ENCODE measurements around the gene PPP6R2. TPM values are rescaled to one million over a fixed set of nuclear protein-coding genes. Genes with fewer than 3 reads are reported as not detected.

Gene PPP6R2
- total RNA-seq, 1 donor from 2014 or later = 60.8 TPM

Other genes with a start within 250 kb of the PPP6R2 start
- gene PANX2, start 172.6 kb upstream of the PPP6R2 start, total RNA-seq = 0.24 and 0.37 TPM in 2 replicates
- 124 TPM in 2 replicates for gene TRABD, start 157.4 kb upstream of the PPP6R2 start, total RNA-seq
- gene SELENOO, start 142.3 kb upstream of the PPP6R2 start, total RNA-seq = 24.2 and 25.2 TPM in 2 replicates
- 65.9 and 68.8 TPM in 2 replicates for gene TUBGCP6, start 98.3 kb upstream of the PPP6R2 start, total RNA-seq
- gene HDAC10, start 92.1 kb upstream of the PPP6R2 start, total RNA-seq = 91.9 and 93.8 TPM in 2 replicates
- gene MAPK12, start 81.6 kb upstream of the PPP6R2 start, total RNA-seq = 7.7 and 8.8 TPM in 2 replicates
- 29.0 and 33.2 TPM in 2 replicates for gene MAPK11, start 72.9 kb upstream of the PPP6R2 start, total RNA-seq
- 18.3 and 20.8 TPM in 2 replicates for gene PLXNB2, start 35.7 kb upstream of the PPP6R2 start, total RNA-seq
- gene DENND6B, start 16.3 kb upstream of the PPP6R2 start, total RNA-seq = 2.8 and 2.9 TPM in 2 replicates
- 175 and 181 TPM in 2 replicates for gene SBF1, start 131.7 kb downstream of the PPP6R2 start, total RNA-seq
- 4.5 and 6.2 TPM in 2 replicates for gene ADM2, start 138.2 kb downstream of the PPP6R2 start, total RNA-seq
- gene MIOX, start 143.5 kb downstream of the PPP6R2 start, total RNA-seq = 0.32 TPM in 1 of 2 replicates, not detected in the other
- gene LMF2, start 164.4 kb downstream of the PPP6R2 start, total RNA-seq = 124 and 136 TPM in 2 replicates
- gene NCAPH2, start 164.9 kb downstream of the PPP6R2 start, total RNA-seq = 97.5 and 104 TPM in 2 replicates
- 9.5 and 11.0 TPM in 2 replicates for gene SCO2, start 182.3 kb downstream of the PPP6R2 start, total RNA-seq
- gene TYMP, start 186.7 kb downstream of the PPP6R2 start, total RNA-seq = 165 and 173 TPM in 2 replicates
- gene KLHDC7B, start 202.6 kb downstream of the PPP6R2 start, total RNA-seq = 12.6 and 13.8 TPM in 2 replicates
- gene SYCE3, start 219.6 kb downstream of the PPP6R2 start, total RNA-seq = not detected in 2 replicates
- gene CPT1B, start 235.1 kb downstream of the PPP6R2 start, total RNA-seq = 104 and 114 TPM in 2 replicates
- 132 and 137 TPM in 2 replicates for gene CHKB, start 239.5 kb downstream of the PPP6R2 start, total RNA-seq